ENCODE measurements around the gene ADGRD2.

The ADGRD2 gene

DNA sequence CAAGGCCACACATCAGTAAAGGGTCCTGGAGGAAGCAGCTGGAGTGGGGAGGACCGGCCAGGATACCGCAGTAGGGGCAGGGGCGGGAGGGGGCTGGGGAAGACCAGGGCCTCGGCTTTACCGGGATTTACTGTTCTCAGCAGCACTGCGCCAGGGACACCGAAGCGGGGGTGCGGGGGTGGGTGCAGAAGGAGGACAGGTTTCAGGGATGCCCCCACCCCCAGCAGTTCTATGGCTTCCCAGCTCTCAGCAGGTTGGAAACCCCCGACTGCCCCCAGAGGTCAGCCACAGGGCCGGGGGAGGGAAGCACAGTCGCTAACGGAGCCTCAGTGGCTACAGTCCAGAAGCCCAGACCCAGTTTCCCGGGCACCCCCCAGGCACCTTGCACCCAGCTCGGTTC is 35.7 kb downstream of the ADGRD2 start:
- TF ChIP-seq, protein P1, sequence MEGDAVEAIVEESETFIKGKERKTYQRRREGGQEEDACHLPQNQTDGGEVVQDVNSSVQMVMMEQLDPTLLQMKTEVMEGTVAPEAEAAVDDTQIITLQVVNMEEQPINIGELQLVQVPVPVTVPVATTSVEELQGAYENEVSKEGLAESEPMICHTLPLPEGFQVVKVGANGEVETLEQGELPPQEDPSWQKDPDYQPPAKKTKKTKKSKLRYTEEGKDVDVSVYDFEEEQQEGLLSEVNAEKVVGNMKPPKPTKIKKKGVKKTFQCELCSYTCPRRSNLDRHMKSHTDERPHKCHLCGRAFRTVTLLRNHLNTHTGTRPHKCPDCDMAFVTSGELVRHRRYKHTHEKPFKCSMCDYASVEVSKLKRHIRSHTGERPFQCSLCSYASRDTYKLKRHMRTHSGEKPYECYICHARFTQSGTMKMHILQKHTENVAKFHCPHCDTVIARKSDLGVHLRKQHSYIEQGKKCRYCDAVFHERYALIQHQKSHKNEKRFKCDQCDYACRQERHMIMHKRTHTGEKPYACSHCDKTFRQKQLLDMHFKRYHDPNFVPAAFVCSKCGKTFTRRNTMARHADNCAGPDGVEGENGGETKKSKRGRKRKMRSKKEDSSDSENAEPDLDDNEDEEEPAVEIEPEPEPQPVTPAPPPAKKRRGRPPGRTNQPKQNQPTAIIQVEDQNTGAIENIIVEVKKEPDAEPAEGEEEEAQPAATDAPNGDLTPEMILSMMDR (IDR thresholded peaks at IDR 0.05) = no peak

DNA sequence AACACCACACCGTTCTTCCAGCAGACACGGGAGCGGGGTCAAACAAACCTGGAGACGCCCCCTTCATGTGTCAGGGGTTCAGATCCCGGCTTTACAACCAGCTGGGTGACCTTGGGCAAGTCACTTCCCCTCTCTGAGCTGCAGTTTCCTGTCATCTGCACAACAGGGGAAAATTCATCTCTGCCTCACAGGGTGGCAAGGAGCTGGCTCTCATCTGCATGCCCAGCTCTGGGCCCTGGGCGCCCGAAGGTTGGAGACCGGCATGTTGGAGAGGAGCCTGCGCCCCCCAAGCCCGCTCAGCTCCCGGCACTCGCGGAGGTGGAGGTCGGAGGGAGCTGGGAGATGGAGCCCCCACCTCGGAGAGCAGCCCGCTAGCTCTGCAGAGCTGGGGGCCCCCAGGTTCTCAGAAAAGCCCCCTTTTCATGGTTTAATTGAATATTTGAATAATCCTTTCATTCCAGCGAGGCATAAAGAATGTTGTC is 36.6 kb downstream of the ADGRD2 start:
- TF ChIP-seq, protein P1 (IDR thresholded peaks at IDR 0.05) = no peak

DNA sequence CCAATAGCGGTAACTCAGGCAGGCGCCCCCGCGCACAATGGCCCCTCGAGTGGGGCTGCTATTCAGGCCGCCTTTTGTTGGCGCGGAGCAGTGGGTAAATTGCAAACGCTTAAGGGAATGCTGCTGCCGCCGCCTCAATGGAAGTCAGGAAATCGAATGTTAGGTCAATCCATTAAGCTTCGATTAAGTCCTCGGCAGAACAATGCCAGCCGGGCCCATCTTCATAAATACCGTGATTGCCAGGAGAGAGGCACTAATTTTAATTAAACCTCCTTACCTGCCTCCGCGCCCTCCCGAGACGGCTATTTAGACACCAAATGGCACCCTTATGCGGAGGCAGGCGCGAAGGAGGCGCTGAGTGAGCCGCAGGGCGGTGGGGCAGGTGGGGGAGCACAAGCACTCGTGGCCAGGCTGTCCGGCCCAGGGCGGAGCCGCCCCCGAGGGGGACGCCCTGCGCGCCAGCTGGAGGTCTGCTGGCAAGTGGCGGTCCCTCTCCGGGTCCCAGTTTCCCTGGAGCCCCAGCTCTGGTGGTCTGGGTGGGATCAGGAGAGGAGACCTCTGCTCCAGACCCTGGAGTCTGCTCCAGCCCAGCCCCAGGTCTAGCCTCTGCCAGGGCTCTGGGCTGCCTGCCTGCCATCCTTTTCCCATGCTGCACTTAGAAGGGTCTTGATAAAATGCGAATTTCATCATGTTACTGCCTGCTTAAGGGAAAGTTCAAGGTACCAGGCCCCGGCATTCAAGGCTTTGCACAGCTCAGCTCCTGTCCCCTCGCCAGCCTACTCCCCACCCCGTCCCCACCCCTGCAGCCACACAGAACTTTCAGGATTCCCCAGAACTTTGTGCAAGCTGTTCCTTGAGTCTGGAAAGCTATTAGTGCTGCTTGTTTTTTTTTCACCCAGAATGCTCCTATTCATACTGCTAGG is 37.3 kb downstream of the ADGRD2 start:
- TF ChIP-seq, protein P1 (IDR thresholded peaks at IDR 0.05) = no peak

DNA sequence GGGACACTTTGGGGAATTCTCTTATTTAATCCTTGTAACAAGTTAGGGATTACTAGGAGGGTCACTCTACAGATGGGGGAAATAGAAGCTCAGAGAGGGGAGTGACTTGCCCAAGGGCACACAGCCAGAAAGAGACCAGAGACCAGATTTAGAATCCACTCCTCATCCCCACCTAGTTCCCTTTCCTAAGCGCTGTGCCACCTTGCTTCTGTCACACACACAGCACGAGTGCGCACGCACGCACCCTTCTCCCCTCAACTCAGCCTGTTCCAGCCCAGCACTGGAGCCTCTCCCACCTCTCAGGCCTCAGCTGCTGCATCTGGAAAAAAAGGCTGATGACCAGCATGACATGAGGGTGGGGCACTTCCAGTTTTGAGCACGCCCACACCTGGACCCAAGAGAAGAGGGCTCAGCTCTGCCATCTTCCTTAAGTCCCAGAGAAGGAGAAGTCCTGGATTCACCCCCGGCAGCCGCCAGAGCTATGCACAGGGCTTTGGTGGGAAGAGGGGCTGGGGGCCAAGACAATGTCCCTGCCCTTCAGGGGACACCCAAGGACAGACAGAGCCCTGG is 38.5 kb downstream of the ADGRD2 start:
- TF ChIP-seq, protein P1 (IDR thresholded peaks at IDR 0.05) = no peak

DNA sequence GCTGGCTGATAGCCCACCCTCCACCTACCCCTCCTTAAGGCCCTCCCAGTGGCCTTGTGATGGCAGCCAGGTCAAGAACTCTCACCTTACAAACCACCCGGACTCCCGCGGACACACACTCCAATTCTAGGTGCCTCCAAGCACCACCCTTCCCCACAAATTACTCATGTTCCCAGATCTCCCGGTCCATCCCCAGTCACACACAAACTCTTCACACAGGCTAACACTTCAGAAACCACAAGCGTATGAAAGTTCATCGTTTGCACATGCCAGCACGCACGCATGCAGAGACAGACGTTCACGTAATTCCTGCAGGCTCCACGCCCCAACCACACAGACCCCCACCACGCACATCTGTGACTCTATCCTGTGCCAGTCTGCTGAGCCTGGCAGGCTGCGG is 39.0 kb downstream of the ADGRD2 start:
- TF ChIP-seq, protein P1 (IDR thresholded peaks at IDR 0.05) = no peak

DNA sequence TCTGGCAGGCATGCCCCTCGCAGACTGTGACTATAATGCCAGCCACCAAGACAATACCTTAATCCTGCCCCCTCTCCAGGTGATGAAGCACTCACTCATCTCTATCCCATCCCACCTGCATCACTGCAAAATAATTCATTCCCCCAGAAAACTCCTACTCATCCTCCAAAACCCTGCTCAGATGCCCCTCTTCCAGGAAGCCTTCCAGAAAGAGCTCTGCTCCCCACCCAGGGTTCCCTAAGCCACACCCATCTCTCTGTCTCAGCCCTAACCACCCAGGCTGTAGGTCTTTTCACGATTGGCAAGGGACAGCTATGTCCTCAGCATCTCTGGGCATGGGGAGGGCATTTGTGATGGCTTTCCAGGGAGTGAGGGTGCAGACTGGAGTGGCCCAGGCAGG is 39.8 kb downstream of the ADGRD2 start:
- TF ChIP-seq, protein P1 (IDR thresholded peaks at IDR 0.05) = no peak

DNA sequence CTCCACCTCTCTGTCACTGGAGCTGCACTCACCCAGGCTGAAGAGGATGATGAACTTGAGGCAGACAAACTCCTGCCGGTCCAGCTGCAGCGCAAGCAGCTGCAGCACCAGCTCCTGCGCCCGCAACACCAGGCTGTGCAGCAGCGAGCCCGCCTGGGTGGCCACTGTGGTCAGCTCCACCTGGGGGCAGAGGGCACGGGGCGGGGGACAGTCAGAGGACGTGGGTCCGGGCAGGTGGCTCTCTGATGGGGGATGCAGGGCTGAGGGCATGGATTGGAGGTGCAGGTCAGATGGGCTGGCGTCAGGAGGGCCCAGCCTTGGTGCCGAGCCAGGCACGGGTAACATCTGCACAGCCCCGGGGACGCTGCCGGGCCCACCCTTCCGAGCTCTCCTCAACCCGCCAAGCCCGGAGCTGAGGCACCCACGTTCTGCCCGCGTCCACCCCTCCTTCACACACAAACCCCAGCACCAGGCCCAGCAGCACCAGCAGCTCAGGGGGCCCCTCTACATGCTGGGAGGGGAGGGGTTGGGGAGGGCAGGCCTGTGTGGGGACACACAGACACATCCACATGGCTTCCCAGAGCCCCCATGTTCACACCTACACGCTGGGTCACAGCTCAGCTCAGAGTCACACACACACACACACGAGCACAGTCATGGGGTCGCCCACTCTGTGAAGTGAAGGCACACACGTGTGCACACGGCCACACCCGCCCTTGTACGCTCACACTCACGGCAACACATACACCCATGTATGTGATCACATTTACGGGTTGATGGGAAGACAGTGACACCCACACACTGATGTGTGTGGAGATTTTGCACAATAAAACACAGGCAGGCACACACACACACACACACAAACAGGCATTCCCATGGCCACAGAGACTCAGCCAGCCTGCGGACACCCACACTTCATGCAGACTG is 41.1 kb downstream of the ADGRD2 start:
- TF ChIP-seq, protein P1 (IDR thresholded peaks at IDR 0.05) = no peak
